HG02759 (cell line): ENCODE data around the gene PRKACA.
"Not testable (repeated sequence)": the region's sequence is repeated elsewhere in the genome, so short reads cannot be mapped to it uniquely, and the experiment has no call there.

Experiments
- ATAC-seq: cut with Tn5 transposase; IDR thresholded peaks from one replicate; pipeline ENCODE4 v1.9.1; 2021; ENCODE audit warnings: mild to moderate bottlenecking, moderate library complexity; ENCODE audit not compliant: unreplicated experiment

PRKACA gene

DNA sequence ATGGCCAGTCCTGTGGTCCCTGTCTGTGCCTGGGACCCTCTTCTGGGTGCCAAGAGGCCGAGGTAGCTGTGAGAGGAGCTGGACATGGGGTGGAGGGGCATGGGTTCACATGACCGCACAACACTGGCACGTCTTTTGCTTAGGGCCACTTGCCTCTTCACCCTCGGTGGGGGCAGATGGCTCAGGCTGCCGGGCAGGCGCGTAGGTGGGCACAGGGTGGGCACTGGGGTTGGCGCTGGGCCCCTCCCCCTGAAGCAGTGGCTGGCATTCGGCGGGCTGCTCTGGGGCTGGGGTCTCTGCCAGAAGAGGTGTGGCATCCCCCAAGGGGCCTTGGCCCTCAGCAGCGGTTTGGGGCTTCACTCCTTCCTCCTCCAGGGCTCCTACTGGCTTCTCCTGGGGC, 64.1 kb downstream of the PRKACA start:
- ATAC-seq = no peak

DNA sequence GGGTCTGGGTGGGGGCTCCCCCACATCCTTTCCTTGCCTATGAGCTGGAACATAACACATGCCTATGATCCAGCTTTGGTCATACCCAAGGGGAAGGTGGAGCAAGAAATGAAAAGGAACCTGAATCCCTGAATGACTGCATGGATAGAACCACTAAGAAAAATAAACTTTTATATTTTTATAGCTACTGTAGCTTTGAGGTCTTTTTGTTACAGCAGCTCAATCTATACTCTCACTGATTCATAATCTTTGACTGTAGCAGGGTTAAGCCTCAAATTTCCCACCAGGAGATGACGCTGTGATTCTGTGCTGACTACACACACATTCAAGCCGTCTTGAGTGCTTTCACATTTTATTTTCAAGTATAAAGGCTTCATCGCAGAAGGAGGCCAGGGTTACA, 64.5 kb downstream of the PRKACA start:
- no peak for ATAC-seq

DNA sequence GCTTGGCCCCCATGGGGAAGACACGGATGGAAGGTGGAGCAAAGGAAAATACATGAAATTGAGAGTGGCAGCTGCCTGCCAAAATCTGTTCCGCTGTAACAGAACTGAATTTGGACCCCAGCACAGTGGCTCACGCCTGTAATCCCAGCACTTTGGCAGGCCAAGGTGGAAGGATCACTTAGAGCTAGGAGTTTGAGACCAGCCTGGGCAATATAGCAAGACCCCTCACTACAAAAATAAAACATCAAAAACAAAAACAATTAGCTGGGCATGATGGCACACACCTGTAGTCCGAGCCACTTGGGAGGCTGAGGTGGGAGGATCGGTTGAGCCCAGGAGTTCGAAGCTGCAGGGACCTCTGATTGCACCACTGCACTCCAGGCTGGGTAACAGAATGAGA, 65.1 kb downstream of the PRKACA start:
- ATAC-seq = no peak

DNA sequence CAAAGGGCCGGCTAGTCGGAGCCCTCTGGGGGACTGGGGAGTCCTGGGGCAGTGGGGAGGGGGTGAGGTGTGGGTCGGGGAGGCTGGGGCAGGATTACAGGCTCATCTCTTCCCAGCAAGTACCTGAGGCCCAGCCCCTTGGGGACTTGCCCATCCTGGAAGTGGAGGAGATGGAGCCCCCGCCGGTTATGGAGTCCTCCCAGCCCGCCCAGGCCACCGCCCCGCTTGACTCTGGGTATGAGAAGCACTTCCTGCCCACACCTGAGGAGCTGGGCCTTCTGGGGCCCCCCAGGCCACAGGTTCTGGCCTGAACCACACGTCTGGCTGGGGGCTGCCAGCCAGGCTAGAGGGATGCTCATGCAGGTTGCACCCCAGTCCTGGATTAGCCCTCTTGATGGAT, 65.6 kb downstream of the PRKACA start:
- ATAC-seq = no peak

DNA sequence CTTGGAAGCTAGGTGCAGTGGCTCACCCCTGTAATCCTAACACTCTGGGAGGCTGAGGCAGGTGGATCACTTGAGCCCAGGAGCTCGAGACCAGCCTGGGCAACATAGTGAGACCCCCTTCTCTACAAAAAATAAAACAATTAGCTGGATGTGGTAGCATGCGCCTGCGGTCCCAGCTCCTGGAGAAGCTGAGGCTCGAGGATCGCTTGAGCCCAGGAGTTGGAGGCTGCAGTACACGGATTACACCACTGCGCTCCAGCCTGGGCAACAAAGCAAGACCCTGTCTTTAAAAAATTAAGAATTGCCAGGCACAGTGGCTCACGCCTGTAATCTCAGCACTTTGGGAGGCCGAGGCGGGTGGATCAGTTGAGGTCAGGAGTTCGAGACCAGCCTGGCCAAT, 66.6 kb downstream of the PRKACA start:
- ATAC-seq = not testable (repeated sequence)

DNA sequence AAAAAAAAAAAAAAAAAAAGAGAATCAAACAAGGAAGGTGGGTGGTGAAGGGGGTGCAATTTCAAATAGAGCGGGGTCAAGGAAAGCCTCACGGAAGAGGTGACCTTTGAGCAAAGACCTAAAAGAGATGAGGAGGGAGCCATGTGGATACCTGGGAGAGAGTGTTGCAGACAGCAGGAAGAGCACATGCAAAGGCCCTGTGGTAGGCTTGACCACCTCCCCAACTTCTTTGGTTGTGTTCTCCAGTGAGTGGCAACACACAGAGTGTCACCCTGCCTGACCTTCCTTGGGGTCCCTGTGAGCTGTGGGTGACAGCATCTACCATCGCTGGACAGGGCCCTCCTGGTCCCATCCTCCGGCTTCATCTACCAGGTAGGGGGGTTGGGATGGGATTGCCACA, 67.0 kb downstream of the PRKACA start:
- ATAC-seq = no peak

DNA sequence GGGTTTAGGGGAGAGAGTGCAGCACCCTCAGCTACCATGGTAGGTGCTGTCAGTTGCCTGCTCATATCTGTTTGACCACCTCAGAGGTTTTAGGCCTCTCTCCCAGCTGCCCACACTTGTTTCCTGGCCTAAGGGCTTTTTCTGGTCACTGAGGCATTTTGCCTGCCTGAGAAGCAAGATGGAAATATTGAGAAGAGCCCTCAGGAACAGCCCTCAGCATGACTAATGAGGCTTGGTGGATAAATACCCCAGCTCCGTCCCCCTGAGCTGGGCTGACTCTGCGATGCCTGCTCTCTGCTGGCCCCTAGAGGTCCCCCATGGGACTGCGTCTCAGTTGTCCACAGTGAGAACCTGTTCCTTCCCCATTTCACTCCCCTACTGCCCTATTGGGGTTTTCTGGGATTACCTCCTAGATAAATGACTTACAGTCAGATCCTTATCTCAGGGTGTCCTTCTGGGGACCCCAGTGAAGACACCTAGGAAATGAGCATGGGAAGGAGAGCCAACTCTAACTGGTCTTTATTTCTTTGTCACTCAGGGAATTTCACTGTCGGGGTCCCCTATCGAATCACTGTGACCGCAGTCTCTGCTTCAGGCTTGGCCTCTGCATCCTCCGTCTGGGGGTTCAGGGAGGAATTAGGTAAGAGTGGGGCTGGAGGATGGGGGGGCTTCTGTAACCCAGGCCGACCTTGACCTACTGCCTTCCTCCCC, 69.0 kb downstream of the PRKACA start:
- no peak for ATAC-seq

DNA sequence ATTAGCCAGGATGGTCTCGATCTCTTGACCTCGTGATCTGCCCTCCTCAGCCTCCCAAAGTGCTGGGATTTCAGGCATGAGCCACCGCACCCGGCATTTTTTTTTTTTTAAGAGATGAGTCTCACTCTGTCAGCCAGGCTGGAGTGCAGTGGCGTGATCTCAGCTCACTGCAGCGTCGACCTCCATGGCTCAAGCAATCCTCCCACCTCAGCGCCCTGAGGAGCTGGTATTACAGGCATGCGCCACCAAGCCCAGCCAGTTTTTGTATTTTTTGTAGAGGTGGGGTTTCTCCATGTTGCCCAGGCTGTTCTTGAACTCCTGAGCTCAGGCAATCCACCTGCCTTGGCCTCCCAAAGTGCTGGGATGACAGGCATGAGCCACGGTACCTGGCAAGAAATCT, 69.7 kb downstream of the PRKACA start:
- ATAC-seq = not testable (repeated sequence)

DNA sequence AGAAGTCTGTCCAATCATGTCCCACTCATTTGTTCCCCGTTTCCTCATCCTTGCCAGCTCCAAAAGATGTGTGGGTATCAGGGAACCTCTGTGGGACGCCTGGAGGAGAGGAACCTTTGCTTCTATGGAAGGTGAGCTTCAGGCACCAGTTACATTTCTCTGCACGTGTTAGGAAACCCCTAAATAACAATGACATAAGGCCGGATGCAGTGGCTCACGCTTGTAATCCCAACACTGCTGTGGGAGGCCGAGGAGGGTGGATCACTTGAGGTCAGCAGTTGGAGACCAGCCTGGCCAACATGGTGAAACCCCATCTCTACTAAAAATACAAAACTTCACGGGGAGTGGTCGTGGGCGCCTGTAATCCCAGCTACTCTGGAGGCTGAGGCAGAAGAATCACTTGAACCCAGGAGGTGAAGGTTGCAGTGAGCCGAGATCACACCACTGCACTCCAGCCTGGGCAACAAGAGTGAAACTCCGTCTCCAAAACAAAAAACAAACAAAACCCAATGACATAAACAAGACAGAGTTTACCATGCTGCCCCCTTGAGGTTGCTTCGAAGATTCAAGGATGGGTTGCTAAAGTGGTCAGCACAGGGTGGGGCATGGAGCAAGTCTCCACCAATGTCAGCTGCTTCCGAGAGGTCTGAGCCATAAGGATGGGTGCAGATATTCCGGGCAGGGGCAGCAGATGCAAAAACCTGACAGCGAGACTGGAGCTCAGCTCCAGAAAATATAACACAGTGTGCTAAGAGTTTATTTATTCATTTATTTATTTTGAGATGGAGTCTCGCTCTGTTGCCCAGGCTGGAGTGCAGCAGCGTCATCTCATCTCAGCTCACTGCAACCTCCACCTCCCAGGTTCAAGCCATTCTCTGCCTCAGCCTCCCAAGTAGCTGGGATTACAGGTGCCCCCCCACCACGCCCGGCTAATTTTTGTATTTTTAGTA, 74.6 kb downstream of the PRKACA start:
- ATAC-seq = not testable (repeated sequence)
